ENCODE data around the gene CNTN5.

The CNTN5 gene

DNA sequence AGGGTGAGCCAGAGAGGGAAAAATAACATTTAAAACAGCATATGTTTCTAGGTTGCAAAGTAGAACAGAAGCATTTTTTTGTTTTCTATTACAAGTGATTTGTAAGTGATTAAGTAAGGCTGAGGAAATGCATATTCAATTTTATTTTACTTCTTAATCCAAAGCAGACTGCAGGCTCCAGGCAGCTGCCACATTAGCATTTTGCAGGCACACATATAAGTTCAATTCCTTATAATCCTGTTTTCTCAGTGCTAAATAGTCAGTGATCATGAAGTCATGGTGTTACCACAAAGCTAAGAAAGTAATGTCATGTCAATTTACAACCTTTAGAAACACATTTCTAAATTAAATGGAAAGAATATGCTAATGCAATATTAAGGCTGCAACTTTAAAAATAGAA is 149.8 kb downstream of the CNTN5 start:
- no peak for DNase-seq (ENCODE audit: low spot score)

DNA sequence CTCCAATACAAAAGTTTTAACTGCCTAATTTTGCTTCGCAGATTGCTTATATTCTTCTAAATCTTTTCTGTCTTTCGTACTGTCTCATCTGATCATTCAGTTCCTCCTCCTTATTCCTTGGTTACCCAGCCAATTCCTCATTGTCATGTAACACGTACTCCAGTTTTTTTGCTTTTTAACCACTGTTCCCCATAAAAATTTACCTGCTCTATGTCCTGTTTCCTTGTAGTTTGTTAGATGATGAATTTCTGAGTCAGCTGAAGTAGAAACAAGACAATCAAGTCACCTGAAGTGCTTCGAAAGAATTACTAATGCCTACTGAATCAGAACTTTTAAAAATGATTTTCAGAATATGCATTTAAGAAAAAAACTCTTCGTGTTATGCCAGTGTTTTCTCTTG is 150.6 kb downstream of the CNTN5 start:
- no peak for DNase-seq (ENCODE audit: low spot score)

- no peak for DNase-seq (ENCODE audit: low spot score)
Measured at GRCh38 chr11:99176430-99176829, 155.7 kb downstream of the CNTN5 start.

DNA sequence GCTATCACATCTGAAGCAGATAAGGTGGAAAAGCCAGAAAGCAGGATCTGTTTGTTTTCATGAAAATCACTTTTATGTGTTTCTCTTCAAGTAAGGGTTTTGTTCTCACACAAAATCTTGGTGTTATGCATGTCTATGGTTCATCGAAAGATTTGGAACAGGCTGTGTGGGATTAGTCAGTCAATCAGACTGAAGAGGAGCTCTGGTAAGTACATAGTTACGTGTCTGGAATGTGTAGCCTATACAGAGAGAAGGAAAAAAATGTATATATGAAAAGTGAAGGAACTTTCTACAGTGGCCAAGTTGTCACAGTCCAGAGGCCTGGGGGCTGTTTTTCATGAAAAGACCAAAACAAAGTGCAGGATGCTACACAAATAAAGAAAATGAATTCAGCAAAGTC is 156.7 kb downstream of the CNTN5 start:
- no peak for DNase-seq (ENCODE audit: low spot score)

DNA sequence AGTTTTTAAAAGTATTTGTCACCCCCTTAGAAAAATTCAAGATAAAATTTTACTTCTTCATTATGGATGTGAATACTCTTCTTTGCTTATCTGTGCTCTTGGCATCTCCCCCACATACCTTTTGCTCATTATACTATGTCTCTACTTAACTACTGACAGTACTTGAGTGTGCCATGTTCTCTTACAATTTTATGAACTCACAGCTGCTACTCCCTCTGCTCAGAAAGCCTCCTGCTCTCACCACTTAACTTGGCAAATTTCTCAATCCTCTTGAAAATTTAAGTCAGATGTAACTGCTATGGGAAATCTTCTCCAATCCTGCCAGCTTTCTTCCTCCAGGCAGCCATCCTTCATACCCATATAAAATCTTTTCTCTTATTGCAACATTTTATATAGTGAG is 163.4 kb downstream of the CNTN5 start:
- no peak for DNase-seq (ENCODE audit: low spot score)

DNA sequence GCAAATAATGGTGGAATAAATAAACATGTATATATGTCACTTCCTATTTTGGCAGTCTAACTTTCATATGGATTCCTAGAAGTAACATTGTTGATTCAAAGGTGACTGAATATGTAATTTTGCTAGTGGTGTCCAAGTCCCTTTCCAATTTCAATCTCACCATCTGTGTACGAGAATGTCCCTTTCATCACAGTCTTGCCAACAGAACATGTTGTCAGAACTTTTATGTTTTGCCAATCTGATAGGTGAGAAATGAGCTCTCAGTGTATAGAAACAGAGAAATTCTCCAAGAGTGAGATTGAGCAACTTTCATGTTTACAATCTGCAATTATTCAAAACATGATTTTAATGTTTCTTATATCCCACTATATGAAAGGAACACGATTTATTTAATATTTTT is 167.5 kb downstream of the CNTN5 start:
- DNase-seq (ENCODE audit: low spot score), result no peak

DNA sequence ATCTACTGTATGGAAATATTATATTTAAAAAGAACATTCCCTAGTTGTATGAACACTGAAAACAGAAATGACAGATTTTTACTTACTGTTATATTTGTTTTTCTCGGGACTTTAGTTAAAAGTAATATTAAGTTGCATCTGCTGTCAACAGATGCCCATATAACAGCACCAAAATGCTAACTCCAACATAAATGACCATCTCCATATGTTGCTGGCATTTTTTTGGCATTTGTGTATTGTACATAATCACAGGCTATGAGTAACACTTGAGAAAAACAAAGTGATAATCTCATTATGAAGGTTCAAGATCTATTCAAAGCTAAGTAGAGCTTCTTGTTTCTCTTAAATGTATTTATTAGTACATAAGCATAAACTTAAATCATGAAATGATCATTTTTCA is 172.0 kb downstream of the CNTN5 start:
- no peak for DNase-seq (ENCODE audit: low spot score)

GRCh38 chr11:99197477-99197876 is 176.7 kb downstream of the CNTN5 start:
- DNase-seq (ENCODE audit: low spot score), result no peak

- no peak for DNase-seq (ENCODE audit: low spot score)
Measured at GRCh38 chr11:99198215-99198614, 177.5 kb downstream of the CNTN5 start.

- no peak for DNase-seq (ENCODE audit: low spot score)
Measured at GRCh38 chr11:99199341-99199740, 178.6 kb downstream of the CNTN5 start.

GRCh38 chr11:99200720-99201119 is 180.0 kb downstream of the CNTN5 start:
- no peak for DNase-seq (ENCODE audit: low spot score)

GRCh38 chr11:99208813-99209212 is 188.1 kb downstream of the CNTN5 start:
- DNase-seq (ENCODE audit: low spot score), result no peak

GRCh38 chr11:99229544-99229943 is 208.8 kb downstream of the CNTN5 start:
- no peak for DNase-seq (ENCODE audit: low spot score)

DNA sequence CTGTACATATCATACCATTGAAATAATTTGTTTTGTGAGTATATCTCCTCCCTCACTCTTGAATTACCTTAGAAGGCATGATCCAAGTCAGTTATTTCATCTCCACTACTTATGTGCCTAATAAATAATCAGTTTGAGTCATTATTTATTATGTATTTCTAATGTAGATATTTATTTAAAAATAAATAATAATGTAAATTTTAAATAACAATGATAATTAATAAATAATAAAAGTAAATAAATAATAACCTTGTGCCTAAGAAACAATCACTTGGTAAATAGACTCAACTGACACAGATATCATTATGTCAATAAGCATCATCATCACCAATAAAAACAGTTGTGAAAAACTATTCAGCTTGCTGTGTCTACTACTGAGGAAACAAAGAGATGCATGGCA is 213.8 kb downstream of the CNTN5 start:
- DNase-seq (ENCODE audit: low spot score), result no peak

GRCh38 chr11:99238401-99238800 is 217.7 kb downstream of the CNTN5 start:
- no peak for DNase-seq (ENCODE audit: low spot score)

DNA sequence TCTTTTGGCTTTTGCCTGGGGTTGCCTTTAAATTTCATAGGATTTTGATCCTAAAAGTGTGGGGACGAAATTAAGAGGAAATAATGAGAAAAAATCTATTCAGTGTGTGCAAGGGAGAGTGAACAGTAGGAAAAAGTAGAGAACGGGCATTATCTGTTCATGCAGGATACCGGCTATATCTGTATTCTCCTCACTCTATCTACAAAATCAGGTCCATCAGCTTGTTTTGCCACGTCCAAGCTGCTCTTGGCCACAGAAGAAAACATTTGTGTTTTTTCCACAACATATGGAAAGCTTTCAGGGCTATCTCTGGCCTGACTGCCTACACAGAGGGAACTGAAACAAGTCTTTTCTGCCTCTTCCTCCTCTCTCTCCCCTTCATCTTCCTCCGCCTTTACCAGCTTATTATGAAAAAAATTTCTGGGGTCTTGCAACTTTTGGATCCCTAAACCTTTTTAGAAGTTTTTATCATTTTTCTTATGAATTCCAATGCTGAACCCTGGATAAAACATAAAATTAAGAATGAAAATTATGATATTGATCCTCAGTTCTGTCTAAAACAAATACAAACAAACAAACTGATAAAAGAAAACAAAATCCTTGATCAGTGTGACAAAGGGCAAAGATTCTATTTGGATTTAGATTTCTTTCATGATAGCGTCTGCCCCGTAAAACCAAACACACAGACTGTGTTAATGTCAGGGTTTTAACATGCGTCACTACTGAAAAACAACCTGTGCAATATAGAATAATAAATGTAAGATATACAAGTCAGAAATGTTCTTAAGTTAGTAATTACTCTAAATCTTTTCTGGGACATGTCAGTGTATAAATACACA is 219.7 kb downstream of the CNTN5 start:
- DNase-seq (ENCODE audit: low spot score), result no peak

DNA sequence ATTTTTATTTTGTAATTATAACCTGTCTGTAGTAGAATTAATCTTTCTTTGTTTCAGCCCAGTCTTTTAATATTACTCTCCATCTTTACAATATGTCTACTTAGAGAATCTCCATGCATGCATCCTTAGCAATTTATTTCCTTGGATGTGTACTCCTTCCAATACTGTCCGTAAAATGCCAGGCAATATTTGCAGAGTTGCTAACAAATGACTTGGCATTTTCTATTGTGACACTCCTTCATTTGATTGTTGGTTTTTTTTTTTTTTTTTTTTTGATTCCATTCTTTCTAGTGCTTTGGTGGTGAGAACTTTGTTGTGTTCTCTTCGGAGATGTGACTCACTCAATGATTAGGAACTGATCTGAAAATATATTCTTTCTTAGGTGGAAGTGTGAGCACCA is 220.3 kb downstream of the CNTN5 start:
- DNase-seq (ENCODE audit: low spot score), result no peak

GRCh38 chr11:99244613-99245012 is 223.9 kb downstream of the CNTN5 start:
- no peak for DNase-seq (ENCODE audit: low spot score)

DNA sequence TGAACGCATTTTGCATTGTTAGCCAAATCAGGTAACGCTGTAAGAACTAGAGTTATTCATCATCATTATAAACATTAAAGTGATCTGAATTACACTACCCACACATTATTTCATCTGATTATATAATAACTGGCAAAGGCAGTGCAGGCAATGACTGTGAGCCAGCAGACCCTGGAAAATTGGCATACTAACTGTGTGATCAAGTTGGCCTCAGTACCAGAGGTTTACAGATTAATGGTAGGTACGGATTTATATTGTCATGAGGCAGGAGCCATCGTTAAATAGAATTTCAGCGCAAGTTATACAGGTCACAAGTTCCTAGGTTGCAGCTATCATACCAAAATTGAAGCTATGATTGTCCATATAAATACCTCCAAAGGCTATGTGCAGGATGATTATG is 225.4 kb downstream of the CNTN5 start:
- no peak for DNase-seq (ENCODE audit: low spot score)

DNA sequence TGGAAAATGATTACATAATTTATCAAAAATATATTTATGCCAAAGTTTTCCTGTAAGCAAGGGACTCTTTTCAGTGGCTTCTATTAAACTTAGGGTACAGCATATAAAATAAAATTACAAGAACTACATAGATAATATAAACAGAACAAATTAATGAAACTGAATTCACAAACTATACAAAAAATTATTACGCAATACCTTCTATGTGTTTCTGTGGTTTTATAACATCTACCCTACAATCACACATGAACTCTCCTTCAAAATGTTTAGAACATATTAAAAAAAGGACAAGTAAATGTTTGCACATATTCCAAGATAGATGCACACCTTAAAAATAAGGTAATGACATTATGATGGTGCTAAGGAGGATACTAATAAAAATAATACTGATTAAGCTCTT is 235.9 kb downstream of the CNTN5 start:
- DNase-seq (ENCODE audit: low spot score), result no peak

DNA sequence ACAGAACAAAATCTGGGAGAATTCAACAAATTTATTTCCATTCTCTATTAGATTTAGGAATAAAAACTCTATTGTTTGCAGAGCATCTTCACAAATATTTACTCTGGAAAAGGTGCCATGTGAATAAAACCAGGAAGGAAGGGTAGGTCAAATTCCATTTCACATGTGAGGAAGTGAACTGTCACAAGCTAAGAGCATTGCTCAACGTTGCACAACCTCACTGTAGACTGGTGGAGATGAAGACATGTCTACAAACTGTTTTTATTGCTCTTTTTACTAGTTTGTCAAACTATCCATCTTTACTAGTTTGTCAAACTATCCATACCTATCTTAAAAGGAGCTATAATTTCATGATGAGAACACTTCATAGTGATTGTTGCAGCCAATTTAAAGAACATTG is 236.4 kb downstream of the CNTN5 start:
- no peak for DNase-seq (ENCODE audit: low spot score)

GRCh38 chr11:99260696-99261095 is 239.9 kb downstream of the CNTN5 start:
- DNase-seq (ENCODE audit: low spot score), result no peak

DNA sequence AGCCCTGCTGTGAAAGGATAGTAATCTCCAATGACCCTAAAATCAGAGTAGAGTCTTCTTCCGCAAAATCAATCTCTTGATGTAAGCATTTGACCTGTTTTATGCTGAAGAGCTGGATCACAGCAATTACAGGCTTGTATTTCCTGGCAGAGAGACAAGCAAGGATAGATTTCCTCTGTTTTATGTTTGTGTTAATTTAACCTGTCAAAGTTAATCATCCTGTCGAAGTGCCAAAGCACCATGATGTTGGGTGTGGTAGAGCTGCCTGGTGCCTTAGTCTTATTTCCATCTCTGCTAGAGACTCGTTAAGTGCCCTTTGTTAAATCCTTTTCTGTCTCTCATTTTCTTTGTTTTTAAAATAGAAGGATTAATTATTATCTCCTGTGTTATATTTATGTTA is 248.1 kb downstream of the CNTN5 start:
- DNase-seq (ENCODE audit: low spot score), result no peak

GRCh38 chr11:99271527-99271926 is 250.8 kb downstream of the CNTN5 start:
- no peak for DNase-seq (ENCODE audit: low spot score)
